Stomach (tissue), 9 donors: ENCODE data around the gene GRIP2. TPM values are rescaled to one million over a fixed set of nuclear protein-coding genes. Genes with fewer than 3 reads are reported as not detected.

Experiments used
- DNase-seq, 2 donors: peaks; one replicate each; pipeline versions ENCODE4 v3.0.0 to v3.0.0-alpha.2; 2013 to 2019
- H3K27ac ChIP-seq, 5 donors: fragments of 200-600 bp in 4 of 5; sonication (generic) in 4 of 5; one replicate each; pipeline ENCODE4 v1.5.1; 2013 to 2019; ENCODE audit warnings: mild to moderate bottlenecking in 1 of 5, moderate library complexity in 1 of 5
- H3K27me3 ChIP-seq, 3 donors: fragments of 200-600 bp; sonication (generic); one replicate each; pipeline ENCODE4 v1.5.1; 2017 to 2019; ENCODE audit warnings: mixed run types in 1 of 3
- H3K36me3 ChIP-seq, 4 donors: fragments of 200-600 bp; sonication (generic); 1 replicate in 3 of 4; 2 replicates in 1 of 4; pipeline ENCODE4 v1.5.1; 2016 to 2019
- H3K4me1 ChIP-seq, 4 donors: fragments of 200-600 bp; sonication (generic); one replicate each; pipeline ENCODE4 v1.5.1; 2016 to 2019
- H3K4me3 ChIP-seq, 4 donors: fragments of 200-600 bp; sonication (generic) in 3 of 4; one replicate each; pipeline ENCODE4 v1.5.1; 2016 to 2019; ENCODE audit warnings: mild to moderate bottlenecking in 1 of 4
- H3K9me3 ChIP-seq, 4 donors: fragments of 200-600 bp; sonication (generic); one replicate each; pipeline ENCODE4 v1.5.1; 2016 to 2019
- CTCF ChIP-seq, 7 experiments: fragments of 450-650 bp in 4 of 7; fragments of 200-600 bp in 3 of 7; sonication (generic) in 3 of 7; IDR thresholded peaks; one replicate each; pipeline ENCODE4 v1.5.1; 2016 to 2019; ENCODE audit warnings: antibody characterized with exemption in 7 of 7, control low read depth in 2 of 7, mild to moderate bottlenecking in 1 of 7
- EP300 ChIP-seq: sonication (generic); formaldehyde crosslinking; IDR thresholded peaks from one replicate; pipeline ENCODE4 v1.6.1; 2017; ENCODE audit warnings: antibody characterized with exemption
- POLR2A ChIP-seq, 4 donors: fragments of 450-650 bp; IDR thresholded peaks; one replicate each; pipeline ENCODE4 v1.6.1; 2016; ENCODE audit warnings: antibody characterized with exemption in 4 of 4, control low read depth in 2 of 4, mild to moderate bottlenecking in 1 of 4, moderate library complexity in 1 of 4
- POLR2AphosphoS5 ChIP-seq, 3 donors: sonication (generic); formaldehyde crosslinking; IDR thresholded peaks; one replicate each; pipeline ENCODE4 v1.6.1; 2016; ENCODE audit warnings: antibody characterized with exemption in 3 of 3
- WGBS, 5 donors: extraction: QIAGEN DNeasy Blood & Tissue Kit in 3 of 5; methylation state at CpG; one replicate each; pipeline versions ENCODE4 v1.1.5 to v1.1.7; 2013 to 2018; 5-methylcytosine and 5-hydroxymethylcytosine counted together
- intact Hi-C: fragments of 100-400 bp; cut with DNase I; formaldehyde crosslinking; loops from one replicate; pipeline ENCODE4 v1.15.1; 2023; ENCODE audit warnings: low total_unique reads
- polyA plus RNA-seq, 3 donors: library from polyadenylated mRNA; stranded (reverse); fragments of 200-250 nt; gene quantifications; one replicate each; pipeline ENCODE4 v1.2.3, GENCODE V29; 2013
- small RNA-seq, 4 donors: library from RNA; depleted of rRNA; stranded (forward); fragments of <200 nt; gene quantifications; one replicate each; pipeline ENCODE3, GENCODE V24; 2016
- total RNA-seq, 5 donors: library from RNA; depleted of rRNA; stranded (reverse); fragments of >200 nt; gene quantifications; one replicate each; pipeline versions ENCODE4 v1.1.0 to v1.2.3, GENCODE V29; 2014 to 2016
- donor health status: healthy with polysubstance abuse.
- donor health status: Bipolar disorder and iron deficiency.
- donor health status: healthy.

The GRIP2 gene
- total and polyA plus RNA-seq, 8 donors, result 0.58 to 33.8 (median 2.8) TPM

GRCh38 chr3:14440168-14440518 lies 100.0 kb downstream of the GRIP2 start:
- no peaks in the 10 kb centered on the region for H3K27me3 ChIP-seq
- intact Hi-C loops, result no loop called here
- no peaks in the 10 kb centered on the region for H3K9me3 ChIP-seq
- peaks cover 44 to 83% (median 65%) of the 10 kb centered on the region in 4 donors for H3K4me1 ChIP-seq
- TF ChIP-seq EP300 (no peak), POLR2A (IDR thresholded peaks at IDR 0.05) (no peak), POLR2AphosphoS5 (IDR thresholded peaks at IDR 0.05) (no peak), CTCF (IDR thresholded peaks at IDR 0.05) (no peak)
- H3K36me3 ChIP-seq, result peaks cover 0 to 17% (median 12%) of the 10 kb centered on the region in 4 donors
- WGBS, 5 donors, result 40 to 75% (median 66%) methylated on average over 3 of the region's 3 CpGs
- H3K4me3 ChIP-seq, result no peak overlapping the region
- H3K27ac ChIP-seq, result peak overlapping the region in 1 of 5 donors; percentile 50
- no peak for DNase-seq

- WGBS, 5 donors, result 30 to 49% (median 36%) methylated on average over 12 to 13 of the region's 13 CpGs
- DNase-seq, result peak; percentile 84 to 90
- H3K36me3 ChIP-seq, result peaks cover 0 to 13% (median 8%) of the 10 kb centered on the region in 4 donors
- peaks cover 49 to 88% (median 70%) of the 10 kb centered on the region in 4 donors for H3K4me1 ChIP-seq
- H3K9me3 ChIP-seq, result no peaks in the 10 kb centered on the region
- no peak for TF ChIP-seq POLR2A (IDR thresholded peaks at IDR 0.05)
- TF ChIP-seq EP300, result no peak
- TF ChIP-seq CTCF (IDR thresholded peaks at IDR 0.05), result no peak
- peak in 1 of 3 donors; percentile 31 for TF ChIP-seq POLR2AphosphoS5 (IDR thresholded peaks at IDR 0.05)
- intact Hi-C loops, result no loop called here
- peak overlapping the region in 4 of 5 donors; percentile 2 to 59 (median 34) for H3K27ac ChIP-seq
- no peaks in the 10 kb centered on the region for H3K27me3 ChIP-seq
- H3K4me3 ChIP-seq, result no peak overlapping the region
Observed at GRCh38 chr3:14439501-14440167, 100.5 kb downstream of the GRIP2 start.

Small RNAs within 50 kb of the gene (small RNA-seq; reads per million reads assigned to genes)
- 0 reads per million in 4 donors for gene RNU6-905P

Other genes with a start within 250 kb of the GRIP2 start
- gene SLC6A6, start 137.7 kb downstream of the GRIP2 start, total RNA-seq, result 10 to 100 TPM; 15.6 to 36.7 (median 28.0) TPM
- gene SLC6A6, start 137.7 kb downstream of the GRIP2 start, polyA plus RNA-seq, result 1 to 10 TPM; 3.0 to 6.8 (median 4.9) TPM
- gene CCDC174, start 111.4 kb upstream of the GRIP2 start, total RNA-seq, result 10 to 100 TPM in 4 of 5 donors, 1 to 10 TPM in 1; 8.5 to 44.0 (median 19.6) TPM
- 10 to 100 TPM; 12.5 to 26.7 (median 15.3) TPM for gene CCDC174, start 111.4 kb upstream of the GRIP2 start, polyA plus RNA-seq
- gene C3orf20, start 134.8 kb upstream of the GRIP2 start, total RNA-seq, result under 1 TPM in 1 of 5 donors, not detected in 4; 0.37 TPM
- not detected for gene C3orf20, start 134.8 kb upstream of the GRIP2 start, polyA plus RNA-seq